HG03460 (cell line): ENCODE data around the gene GABARAP.

Experiments used
- ATAC-seq: cut with Tn5 transposase; IDR thresholded peaks from one replicate; pipeline ENCODE4 v1.9.1; 2021; ENCODE audit not compliant: unreplicated experiment

The GABARAP gene

DNA sequence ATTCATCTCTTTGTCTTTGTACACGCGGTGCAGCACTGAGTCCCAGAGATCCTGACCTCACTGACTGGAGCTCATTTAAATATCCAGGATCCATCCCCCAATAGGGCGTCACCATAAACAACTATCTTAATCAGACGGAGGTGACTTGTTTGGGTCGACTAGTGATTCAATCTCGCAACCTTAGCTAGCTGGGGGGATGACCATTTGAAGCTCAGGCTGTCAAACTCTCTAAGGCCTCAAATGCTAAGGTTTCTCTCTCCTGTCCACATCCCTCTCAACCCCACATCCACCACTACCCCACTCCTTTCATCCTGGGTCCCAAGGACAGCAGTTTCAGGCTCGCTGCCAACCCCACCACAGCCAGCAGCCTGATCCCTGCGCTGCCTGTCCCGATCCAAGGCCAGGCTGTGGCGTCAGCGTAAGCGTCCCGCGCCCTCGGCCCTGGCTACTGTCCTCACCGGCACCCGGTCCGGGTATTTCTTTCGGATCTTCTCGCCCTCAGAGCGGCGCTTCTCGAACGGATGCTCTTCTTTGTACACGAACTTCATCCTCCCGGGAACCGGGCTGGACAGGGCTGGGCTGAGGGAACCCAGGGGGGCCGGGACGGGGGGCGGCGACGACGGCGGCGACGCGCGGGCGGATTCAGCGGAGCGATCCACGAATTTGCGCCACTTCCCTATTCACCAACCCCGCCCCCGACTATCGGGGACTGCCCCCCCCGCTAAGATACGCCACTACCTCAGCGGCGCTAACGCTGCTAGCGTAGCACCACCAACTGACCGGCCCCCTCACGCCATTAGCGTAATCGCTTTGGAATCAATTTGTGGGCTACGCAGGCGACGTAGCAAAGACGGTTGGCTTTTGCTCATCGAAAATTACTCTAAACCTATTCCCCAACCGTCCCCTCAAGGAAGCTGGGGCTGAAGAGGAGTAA lies at the start of gene GABARAP:
Gene GABARAP, minus strand, starts transcription at position 667 of the 934 bp plus-strand sequence. Its CDS starts 119 bp downstream, at position 548.
- ATAC-seq, result peak; percentile 29

- ATAC-seq, result no peak
These were observed 48.4 kb upstream of the GABARAP start for GRCh38 chr17:7290685-7291084.

DNA sequence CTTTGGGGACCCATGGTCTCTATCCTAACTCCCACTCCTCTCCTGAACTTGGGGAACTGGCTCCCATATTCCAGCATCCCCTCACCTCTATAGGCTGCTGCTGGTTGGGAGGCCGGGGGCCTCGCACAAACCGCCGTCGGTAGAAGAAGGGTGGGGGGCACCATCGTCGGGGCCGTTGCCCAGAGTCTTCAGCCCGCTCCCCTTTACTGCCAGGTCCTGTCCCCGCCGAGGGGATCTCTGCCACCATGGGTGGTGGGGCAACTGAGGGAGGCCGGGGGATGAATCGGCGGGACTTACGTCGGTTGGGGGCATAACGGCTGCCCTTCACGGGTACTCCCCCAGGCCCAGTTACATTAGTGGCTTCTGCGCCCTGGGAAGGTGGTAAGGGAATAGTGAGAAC lies 47.9 kb upstream of the GABARAP start:
- ATAC-seq, result no peak

GRCh38 chr17:7289256-7290032 lies 47.2 kb upstream of the GABARAP start:
- ATAC-seq, result no peak

DNA sequence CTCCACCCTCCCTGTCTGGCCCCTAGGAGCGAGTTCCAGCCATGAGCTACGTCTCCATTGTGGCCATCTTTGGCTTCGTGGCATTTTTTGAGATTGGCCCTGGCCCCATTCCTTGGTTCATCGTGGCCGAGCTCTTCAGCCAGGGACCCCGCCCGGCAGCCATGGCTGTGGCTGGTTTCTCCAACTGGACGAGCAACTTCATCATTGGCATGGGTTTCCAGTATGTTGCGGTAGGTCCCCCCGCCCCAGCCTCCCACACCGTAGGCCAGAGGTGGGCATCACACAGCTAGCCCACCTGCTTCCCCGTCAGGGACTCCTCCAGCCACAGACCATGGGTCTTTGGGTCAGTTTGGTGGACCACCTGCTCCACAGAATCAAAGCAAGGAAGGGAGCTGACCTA lies 43.4 kb upstream of the GABARAP start:
- no peak for ATAC-seq

- no peak for ATAC-seq
These were observed 42.7 kb upstream of the GABARAP start for GRCh38 chr17:7284911-7285310.

- ATAC-seq, result no peak
These were observed 41.4 kb upstream of the GABARAP start for GRCh38 chr17:7283471-7284216.

- no peak for ATAC-seq
These were observed 40.6 kb upstream of the GABARAP start for GRCh38 chr17:7282752-7283321.

DNA sequence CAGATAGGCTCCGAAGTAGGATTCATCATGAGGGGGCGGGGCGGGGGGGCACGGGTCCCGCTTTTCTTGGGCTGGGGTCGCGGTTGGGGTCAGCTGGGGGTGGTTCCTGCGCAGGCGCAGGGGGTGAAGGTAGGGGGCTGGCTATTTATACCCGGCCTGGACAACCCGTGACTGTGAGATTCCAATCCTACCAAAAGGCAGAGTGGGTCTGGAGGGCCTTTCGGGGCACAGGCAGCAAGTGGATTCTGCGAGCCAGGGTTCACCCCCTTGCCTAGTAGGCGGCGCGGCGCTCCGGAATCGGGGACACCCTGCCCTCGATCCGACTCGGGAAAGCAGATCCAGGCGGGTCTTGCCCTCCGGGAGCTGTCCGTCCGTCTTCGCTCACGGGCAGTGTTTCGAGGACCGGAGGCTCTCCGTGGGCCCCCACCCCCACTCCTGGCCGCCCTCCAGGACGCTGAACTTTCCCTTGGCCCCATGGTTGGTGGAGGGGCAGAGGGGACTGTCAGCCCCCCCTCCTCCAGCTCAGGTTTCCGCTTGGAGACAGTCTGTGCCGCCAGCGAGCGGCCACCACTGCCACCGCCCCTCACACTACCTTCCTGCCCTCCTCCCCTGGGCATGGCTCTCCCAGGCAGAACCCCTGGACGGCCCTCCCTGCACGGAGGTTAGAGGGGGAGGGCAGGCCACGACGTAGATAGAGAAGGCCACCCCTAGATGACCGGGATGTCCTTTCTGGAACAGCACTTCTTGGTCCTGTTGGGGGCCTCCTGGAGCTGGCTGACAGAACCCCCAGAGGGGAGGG lies 39.9 kb upstream of the GABARAP start:
- ATAC-seq, result no peak

- peak; percentile 62 for ATAC-seq
These were observed 39.1 kb upstream of the GABARAP start, which contains the start of gene SLC2A4 for GRCh38 chr17:7281074-7281952. Gene SLC2A4 (plus strand): TSS chr17:7281718. CDS start chr17:7281935, 217 bp downstream.

- ATAC-seq, result peak; percentile 68
These were observed 38.3 kb upstream of the GABARAP start for GRCh38 chr17:7280519-7281073.

DNA sequence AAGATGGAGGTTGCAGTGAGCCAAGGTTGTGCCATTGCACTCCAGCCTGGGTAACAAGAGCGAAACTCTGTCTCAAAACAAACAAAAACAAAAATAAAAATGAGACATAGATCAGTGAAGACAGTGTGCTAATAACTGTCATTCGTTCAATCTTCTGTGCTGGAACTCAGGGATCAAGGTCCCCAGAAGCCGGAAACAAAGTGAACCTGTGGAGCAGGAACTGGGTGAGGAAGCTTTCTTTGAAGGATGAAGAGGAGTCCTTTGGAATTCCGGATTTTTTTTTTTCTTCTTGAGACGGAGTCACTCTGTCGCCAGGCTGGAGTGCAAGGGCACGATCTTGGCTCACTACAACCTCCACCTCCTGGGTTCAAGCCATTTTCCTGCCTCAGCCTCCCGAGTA lies 37.2 kb upstream of the GABARAP start:
- no peak for ATAC-seq

DNA sequence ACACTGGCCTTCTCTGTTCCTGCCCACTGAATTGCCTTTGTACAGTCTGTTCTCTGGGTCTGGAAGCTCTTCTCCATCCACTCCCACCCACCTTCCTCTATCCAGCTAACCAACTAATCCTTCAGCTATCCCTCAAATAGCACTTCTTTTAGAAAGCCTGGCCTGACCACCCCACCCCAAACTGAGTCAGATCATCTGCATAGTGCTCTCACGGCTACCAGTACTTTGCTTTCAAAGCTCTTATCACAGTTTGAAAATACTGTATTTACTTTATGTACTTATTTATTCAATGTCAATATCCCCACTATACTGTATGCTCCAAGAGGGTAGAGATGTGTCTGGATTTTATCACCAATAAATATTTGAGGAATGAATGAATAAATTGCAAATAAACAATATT lies 24.5 kb upstream of the GABARAP start:
- ATAC-seq, result no peak

GRCh38 chr17:7263801-7264078 lies 21.5 kb upstream of the GABARAP start:
- no peak for ATAC-seq

GRCh38 chr17:7262935-7263800 lies 20.9 kb upstream of the GABARAP start:
- no peak for ATAC-seq

DNA sequence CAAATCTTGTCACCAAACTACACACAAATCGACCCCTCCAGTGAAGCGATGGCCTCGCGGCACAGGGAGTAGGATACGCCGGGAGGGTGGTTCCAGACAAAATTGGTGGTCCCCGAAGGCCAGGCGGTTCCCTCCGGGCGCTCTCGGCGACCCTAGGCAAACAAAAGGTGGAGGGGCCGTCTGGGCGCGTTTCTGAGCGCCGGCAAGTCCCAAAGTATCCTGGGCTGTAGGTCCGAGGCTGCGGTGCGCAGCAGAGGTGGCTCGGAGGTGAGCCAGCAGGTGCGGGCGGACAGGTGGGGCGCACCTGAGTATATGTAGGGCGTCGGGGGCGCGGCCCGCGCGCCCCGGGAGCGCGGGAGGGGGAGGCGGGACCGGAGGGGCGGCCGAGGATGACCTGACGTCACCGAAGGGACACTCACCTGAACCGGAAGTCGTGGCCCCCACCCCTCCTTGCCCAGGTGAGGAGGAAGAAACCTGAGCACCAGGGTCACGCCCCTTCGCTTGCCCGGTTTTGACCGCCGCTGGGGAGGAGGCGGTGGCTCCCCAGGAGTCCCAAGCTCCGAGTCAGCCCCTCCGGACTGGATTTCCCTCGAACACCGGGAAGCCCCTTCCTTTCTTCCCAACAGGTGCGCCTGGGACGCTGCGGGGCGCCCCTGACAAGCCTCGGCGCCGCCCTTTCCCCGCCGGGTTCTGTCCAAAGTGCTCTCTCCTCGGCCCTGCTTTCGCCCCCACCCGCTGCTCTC lies 20.1 kb upstream of the GABARAP start, which contains the start of gene CLDN7:
Gene CLDN7, minus strand, starts transcription at position 287 of the 743 bp plus-strand sequence. CDS start 435 bp downstream, outside the sequence.
- no peak for ATAC-seq
